NCI-H82 treated with DMSO at 0.1 percent for 48 hours (cell line): Measurements from ENCODE around the gene IGF2.

Experiments
- DNase-seq: peaks from one replicate; lab custom pipeline; 2025; ENCODE audit not compliant: unreplicated experiment; lab: John Stamatoyannopoulos, UW

Gene IGF2

GRCh38 chr11:2154195-2154585 lies 15.0 kb upstream of the IGF2 start:
- DNase-seq: no peak

- no peak for DNase-seq
Measured at GRCh38 chr11:2153581-2154194, 14.5 kb upstream of the IGF2 start.

- peak; percentile 2 for DNase-seq
Measured at GRCh38 chr11:2151500-2152257, 12.5 kb upstream of the IGF2 start.

- DNase-seq: no peak
Measured at GRCh38 chr11:2149864-2150847, 11.0 kb upstream of the IGF2 start.

GRCh38 chr11:2149460-2149859 lies 10.3 kb upstream of the IGF2 start:
- no peak for DNase-seq

- DNase-seq: no peak
Measured at GRCh38 chr11:2148595-2148994, 9.4 kb upstream of the IGF2 start.

GRCh38 chr11:2147391-2147790 lies 8.2 kb upstream of the IGF2 start:
- no peak for DNase-seq

GRCh38 chr11:2146051-2146450 lies 6.9 kb upstream of the IGF2 start:
- DNase-seq: no peak

- DNase-seq: no peak
Measured at GRCh38 chr11:2144544-2145248, 5.5 kb upstream of the IGF2 start.

GRCh38 chr11:2143799-2144543 lies 4.8 kb upstream of the IGF2 start:
- no peak for DNase-seq

- no peak for DNase-seq
Measured at GRCh38 chr11:2143477-2143798, 4.2 kb upstream of the IGF2 start.

GRCh38 chr11:2142762-2143202 lies 3.6 kb upstream of the IGF2 start:
- no peak for DNase-seq

GRCh38 chr11:2142300-2142759 lies 3.1 kb upstream of the IGF2 start:
- DNase-seq: no peak

GRCh38 chr11:2140411-2141400 lies 1.5 kb upstream of the IGF2 start:
- no peak for DNase-seq

GRCh38 chr11:2139621-2140337 lies 590 bp upstream of the IGF2 start:
- no peak for DNase-seq

GRCh38 chr11:2138431-2139122 lies 612 bp downstream of the IGF2 start:
- no peak for DNase-seq

- DNase-seq: no peak
Measured at GRCh38 chr11:2138068-2138430, 1.1 kb downstream of the IGF2 start.
